GM12874 (cell line): ENCODE data around the gene PSMB5.
A peak's percentile ranks its signal among the peaks of the same experiment; 100 is the strongest.

ENCODE experiments used
- TF ChIP-seq, protein P1 (sequence below): IDR thresholded peaks from 2 replicates; pipeline ENCODE4 v1.5.1; 2011; ENCODE audit warnings: low read depth, mild to moderate bottlenecking, control low read depth, low read length, moderate library complexity; ENCODE audit not compliant: insufficient read depth

The PSMB5 gene

DNA sequence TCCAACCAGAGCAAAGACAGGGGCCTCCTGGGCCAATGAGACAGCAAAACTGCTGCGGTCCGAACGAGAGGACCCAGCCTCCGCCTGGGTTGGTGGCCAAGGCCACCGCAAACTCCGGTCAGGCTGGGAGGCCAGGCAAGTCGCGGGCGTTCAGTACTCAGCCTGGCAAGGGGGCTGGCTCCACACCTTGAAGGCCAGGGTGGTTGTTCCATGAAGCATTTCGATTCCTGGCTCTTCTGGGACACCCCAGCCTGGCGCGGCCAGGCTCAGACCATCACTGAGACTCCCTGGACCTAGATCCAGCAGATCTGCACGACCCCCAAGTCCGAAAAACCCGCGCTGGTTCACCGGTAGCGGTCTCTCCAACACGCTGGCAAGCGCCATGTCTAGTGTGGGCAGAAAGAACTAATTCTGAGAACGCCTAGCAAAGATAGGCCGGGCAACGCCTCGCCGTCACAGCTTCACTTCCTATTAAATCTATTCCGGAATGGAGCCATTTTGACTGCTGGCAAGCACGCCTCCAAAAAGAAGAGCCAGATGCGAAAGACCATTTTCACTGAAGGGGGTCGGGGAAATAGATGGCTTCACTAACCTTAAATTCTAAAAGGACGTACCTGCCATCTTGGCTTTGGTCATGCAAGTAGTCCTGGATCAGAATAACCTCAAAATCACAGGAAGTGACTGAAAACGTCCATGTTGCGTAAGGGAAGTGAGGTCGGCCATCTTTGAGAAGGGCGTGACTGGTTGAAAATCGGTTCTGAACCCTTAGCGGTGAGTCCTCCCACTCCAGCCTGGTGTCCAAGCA is at the start of gene PSMB5:
PSMB5 (minus strand) TSS at position 403 of the 805 bp plus-strand sequence; CDS start at position 384, 19 bp downstream.
- TF ChIP-seq, protein P1, sequence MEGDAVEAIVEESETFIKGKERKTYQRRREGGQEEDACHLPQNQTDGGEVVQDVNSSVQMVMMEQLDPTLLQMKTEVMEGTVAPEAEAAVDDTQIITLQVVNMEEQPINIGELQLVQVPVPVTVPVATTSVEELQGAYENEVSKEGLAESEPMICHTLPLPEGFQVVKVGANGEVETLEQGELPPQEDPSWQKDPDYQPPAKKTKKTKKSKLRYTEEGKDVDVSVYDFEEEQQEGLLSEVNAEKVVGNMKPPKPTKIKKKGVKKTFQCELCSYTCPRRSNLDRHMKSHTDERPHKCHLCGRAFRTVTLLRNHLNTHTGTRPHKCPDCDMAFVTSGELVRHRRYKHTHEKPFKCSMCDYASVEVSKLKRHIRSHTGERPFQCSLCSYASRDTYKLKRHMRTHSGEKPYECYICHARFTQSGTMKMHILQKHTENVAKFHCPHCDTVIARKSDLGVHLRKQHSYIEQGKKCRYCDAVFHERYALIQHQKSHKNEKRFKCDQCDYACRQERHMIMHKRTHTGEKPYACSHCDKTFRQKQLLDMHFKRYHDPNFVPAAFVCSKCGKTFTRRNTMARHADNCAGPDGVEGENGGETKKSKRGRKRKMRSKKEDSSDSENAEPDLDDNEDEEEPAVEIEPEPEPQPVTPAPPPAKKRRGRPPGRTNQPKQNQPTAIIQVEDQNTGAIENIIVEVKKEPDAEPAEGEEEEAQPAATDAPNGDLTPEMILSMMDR = no peak

- TF ChIP-seq, protein P1 = no peak
Observed at GRCh38 chr14:23080474-23080873, 45.8 kb upstream of the PSMB5 start.

- TF ChIP-seq, protein P1 = no peak
Observed at GRCh38 chr14:23079716-23080115, 45.0 kb upstream of the PSMB5 start.

DNA sequence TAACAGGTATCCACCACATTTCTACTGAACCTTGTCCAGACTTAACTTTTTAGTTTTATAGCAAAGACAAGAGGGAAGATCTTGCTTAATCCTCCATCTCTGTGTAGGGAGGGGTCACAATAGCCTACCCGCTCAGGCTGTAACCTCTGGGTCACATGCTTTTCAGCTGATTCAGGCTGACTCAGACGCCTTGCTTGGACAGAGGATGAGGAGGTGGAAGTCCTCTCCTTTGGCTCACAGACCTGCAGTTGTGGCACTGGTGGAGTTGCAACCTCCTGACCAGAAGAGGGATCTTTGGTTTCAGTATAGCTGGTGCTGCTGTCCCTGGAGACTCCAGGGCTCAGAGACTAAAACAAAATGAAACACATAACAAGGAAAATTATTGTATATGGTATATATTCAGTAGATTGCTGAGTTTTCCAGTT is 44.0 kb upstream of the PSMB5 start:
- TF ChIP-seq, protein P1 = no peak

DNA sequence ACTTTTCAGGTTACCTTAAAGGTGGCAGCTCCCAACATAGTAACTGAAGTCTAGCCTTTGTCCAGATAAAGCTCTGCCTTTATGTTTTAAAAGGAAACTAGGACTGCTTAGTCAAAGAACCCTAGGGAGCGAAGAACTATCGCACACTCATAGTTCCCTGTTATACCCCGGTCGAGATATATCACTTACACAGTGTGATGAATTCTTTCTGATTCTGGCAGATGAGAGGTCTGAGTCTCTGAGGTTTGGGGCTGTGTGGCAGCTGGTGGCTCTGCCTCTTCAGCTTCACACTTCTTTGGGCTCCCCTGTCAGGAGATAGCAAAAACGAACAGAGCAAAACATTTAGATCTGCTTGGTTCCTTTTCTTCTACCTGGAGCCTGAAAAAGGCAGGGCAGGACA is 43.3 kb upstream of the PSMB5 start:
- TF ChIP-seq, protein P1 = no peak

DNA sequence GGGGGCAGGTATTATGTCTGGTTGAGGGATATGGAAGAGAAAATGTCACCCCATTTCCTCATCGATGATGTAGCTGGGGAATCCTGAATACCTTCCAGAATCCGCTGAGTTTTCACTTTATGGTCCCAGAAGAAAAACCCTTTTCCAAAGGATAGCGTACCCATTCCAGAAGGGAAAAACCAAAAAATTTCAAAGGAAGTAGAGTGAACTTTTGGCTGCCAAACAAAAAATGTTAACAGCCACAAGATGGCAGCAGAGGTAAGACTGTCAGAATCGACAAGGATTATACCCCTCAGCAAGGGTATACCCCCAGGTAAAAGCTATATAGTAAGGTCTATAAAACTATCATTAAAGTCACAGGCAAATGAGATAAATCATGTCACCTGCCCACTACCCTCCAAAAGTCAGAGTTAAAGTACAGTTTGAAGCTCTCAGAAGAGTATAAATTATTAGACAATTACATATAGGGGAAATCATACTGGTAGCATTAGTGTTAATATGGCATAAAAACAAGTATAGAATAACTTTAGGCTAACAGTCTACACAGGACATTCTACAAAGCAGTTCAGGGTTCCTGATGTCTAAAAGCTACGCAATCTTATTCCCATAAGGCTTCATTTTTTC is 42.2 kb upstream of the PSMB5 start:
- TF ChIP-seq, protein P1 = peak; percentile 50

DNA sequence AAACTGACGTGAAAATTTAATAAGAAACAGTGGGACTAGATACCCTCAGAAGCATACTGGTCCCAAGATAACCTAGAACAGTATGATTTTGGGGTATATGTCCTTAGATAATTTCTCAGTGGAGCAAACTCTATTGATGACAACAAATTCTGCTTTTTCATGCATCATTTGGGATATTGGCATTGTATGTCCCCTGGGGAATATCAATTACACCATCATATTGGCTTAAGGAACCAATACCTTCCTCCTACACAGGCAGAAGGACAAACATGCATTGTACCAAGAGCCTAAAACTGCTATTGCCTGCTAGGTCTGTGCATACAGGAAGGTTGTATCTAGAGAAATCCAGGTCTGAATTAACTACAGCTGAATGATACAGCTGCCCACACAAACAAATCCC is 40.2 kb upstream of the PSMB5 start:
- TF ChIP-seq, protein P1 = no peak
